Activated CD4-positive, alpha-beta T cell treated with anti-CD3 and anti-CD28 coated beads for 1 hour (primary cell): ENCODE results near the gene HMOX1.
"Not testable (repeated sequence)": the region's sequence is repeated elsewhere in the genome, so short reads cannot be mapped to it uniquely, and the experiment has no call there.

Source experiments
- DNase-seq: peaks from one replicate; pipeline ENCODE4 v3.0.0-alpha.2; 2020

Gene HMOX1

GRCh38 chr22:35437049-35437448, 56.2 kb downstream of the HMOX1 start:
- DNase-seq = no peak

DNA sequence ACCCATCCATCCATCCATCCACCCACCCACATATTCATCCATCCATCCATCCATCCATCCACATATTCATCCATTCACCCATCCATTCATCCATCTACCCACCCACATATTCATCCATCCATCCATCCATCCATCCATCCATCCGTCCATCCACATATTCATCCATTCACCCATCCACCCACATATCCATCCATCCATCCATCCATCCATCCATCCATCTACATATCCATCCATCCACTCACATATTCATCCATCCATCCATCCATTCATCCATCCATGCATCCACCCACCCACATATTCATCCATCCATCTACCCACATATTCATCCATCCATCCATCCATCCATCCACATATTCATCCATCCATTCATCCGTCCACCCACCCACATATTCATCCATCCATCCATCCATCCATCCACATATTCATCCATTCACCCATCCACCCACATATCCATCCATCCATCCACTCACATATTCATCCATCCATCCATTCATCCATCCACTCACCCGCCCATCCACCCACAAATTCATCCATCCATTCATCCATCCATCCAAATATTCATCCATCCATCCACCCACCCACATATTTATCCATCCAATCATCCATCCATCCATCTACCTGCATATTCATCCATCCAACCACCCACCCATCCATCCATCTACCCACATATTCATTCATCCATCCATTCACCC, 57.9 kb downstream of the HMOX1 start:
- DNase-seq = not testable (repeated sequence)

GRCh38 chr22:35439365-35439717, 58.4 kb downstream of the HMOX1 start:
- DNase-seq = no peak

- DNase-seq = no peak
These were observed 59.2 kb downstream of the HMOX1 start for GRCh38 chr22:35440129-35440528.

DNA sequence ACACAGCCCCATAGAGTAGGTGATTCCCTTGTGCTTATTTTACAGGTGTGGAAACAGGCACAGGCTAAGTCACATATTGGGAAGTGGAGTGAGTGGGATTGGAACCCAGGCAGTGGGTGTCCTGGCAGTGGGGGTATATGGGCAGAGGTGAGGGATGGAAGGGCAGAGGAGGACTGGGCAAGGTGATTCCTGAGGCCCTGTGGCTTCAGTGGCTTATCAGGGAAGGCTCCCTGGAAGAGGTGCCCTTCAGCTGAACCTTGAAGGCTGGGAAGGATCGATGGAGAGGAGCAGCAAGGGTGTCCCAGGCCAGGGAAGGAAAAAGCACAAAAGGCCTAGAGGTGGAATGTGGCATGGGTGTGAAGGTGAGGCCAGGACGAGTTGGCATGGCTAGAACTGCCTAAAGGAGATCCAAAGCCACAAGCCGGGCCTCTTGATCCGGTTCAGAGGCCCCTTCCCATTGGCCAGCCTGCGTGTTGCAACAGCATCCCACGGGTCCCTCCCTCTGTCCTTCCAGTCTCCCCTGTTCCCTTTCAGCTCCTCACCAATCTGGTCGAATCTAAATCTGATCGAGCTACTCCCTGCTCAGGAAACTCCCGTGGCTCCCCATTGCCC, 60.7 kb downstream of the HMOX1 start:
- DNase-seq = no peak

- no peak for DNase-seq
These were observed 61.6 kb downstream of the HMOX1 start for GRCh38 chr22:35442471-35442870.

DNA sequence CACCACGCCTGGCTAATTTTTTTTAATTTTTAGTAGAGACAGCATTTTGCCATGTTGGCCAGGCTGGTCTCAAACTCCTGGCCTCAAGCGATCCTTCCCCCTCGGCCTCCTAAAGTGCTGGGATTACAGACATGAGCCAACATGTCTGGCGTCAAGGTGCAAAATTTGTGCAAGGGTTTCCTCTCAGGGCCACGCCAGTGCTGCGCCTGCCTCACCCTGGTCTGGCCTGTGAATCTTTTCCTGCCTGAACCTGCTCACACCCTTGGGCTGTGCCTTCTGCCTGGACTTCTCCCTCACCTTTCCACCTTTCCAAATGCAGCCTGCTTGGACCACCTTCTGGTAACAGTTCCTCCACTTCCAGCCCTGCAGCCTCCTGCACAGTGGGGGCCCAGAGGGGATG, 62.4 kb downstream of the HMOX1 start:
- no peak for DNase-seq
